ENCODE data around the gene WARS2.

GRCh38 chr1:119075614-119076013 lies 64.8 kb downstream of the WARS2 start:
- no peak for TF ChIP-seq CTCF (conservative IDR thresholded peaks at IDR 0.05; ENCODE audit: low read length)
- no peak for TF ChIP-seq EZH2phosphoT487 (IDR thresholded peaks at IDR 0.05; ENCODE audit: borderline replicate concordance, low read depth, low read length)
